Gastrocnemius medialis (tissue), 4 donors: ENCODE results near the gene LRCH3. TPM values are rescaled to one million over a fixed set of nuclear protein-coding genes. Genes with fewer than 3 reads are reported as not detected.

Experiments
- ATAC-seq, 2 donors: fragments of 150-250 bp; one replicate each; pipeline ENCODE4 v1.9.1; 2016
- DNase-seq, 2 donors: peaks; one replicate each; pipeline ENCODE4 v3.0.0-alpha.2; 2019
- H3K27ac ChIP-seq, 4 donors: fragments of 200-600 bp; sonication (generic); 1 replicate in 1 of 4; 2 replicates in 3 of 4; pipeline ENCODE4 v1.5.1; 2016 to 2018; ENCODE audit warnings: mild to moderate bottlenecking in 2 of 4, moderate library complexity in 1 of 4
- H3K27me3 ChIP-seq, 3 donors: fragments of 200-600 bp; sonication (generic) in 2 of 3; 1 replicate in 1 of 3; 2 replicates in 2 of 3; pipeline versions ENCODE4 v1.5.1 to v1.6.0; 2016 to 2019; ENCODE audit warnings: mild to moderate bottlenecking in 1 of 3, moderate library complexity in 1 of 3
- H3K36me3 ChIP-seq, 2 donors: fragments of 200-600 bp; sonication (generic) in 1 of 2; one replicate each; pipeline ENCODE4 v1.5.1; 2017 to 2018
- H3K4me1 ChIP-seq, 2 donors: fragments of 200-600 bp; sonication (generic) in 1 of 2; one replicate each; pipeline ENCODE4 v1.5.1; 2016 to 2017; ENCODE audit warnings: mild to moderate bottlenecking in 2 of 2
- H3K4me3 ChIP-seq, 4 donors: fragments of 200-600 bp; sonication (generic) in 3 of 4; 1 replicate in 1 of 4; 2 replicates in 3 of 4; pipeline ENCODE4 v1.5.1; 2016 to 2019; ENCODE audit warnings: mild to moderate bottlenecking in 2 of 4
- H3K9me3 ChIP-seq, 3 donors: fragments of 200-600 bp; sonication (generic) in 2 of 3; 1 replicate in 1 of 3; 2 replicates in 2 of 3; pipeline ENCODE4 v1.5.1; 2016 to 2019
- CTCF ChIP-seq, 5 experiments: fragments of 450-650 bp in 3 of 5; fragments of 200-600 bp in 2 of 5; sonication (generic) in 2 of 5; IDR thresholded peaks in 4 of 5; conservative IDR thresholded peaks in 1 of 5; 1 replicate in 4 of 5; 2 replicates in 1 of 5; pipeline ENCODE4 v1.5.1; 2016 to 2019; ENCODE audit warnings: antibody characterized with exemption in 5 of 5, mild to moderate bottlenecking in 3 of 5, moderate library complexity in 3 of 5
- POLR2A ChIP-seq, 2 donors: fragments of 450-650 bp; IDR thresholded peaks; one replicate each; pipeline ENCODE4 v1.6.1; 2017; ENCODE audit warnings: antibody characterized with exemption in 2 of 2, mild to moderate bottlenecking in 2 of 2, moderate library complexity in 2 of 2
- in situ Hi-C, 4 donors: fragments of 200-750 bp; cut with MboI; loops; one replicate each; pipeline versions ENCODE4 v1.15.0 to v1.8.0; 2017; ENCODE audit warnings: low sequenced_read_pairs in 4 of 4
- intact Hi-C: fragments of 100-400 bp; cut with DNase I; formaldehyde crosslinking; loops from one replicate; pipeline ENCODE4 v1.15.1; 2023; ENCODE audit warnings: low total_unique reads
- total RNA-seq, 4 donors: library from RNA; depleted of rRNA; stranded (reverse); fragments of >200 nt; gene quantifications; one replicate each; pipeline versions ENCODE4 v1.1.0 to v1.2.3, GENCODE V29; 2016

Gene LRCH3
- total RNA-seq, 4 donors from 2014 or later, result 18.0 to 126 (median 26.7) TPM

GRCh38 chr3:197830967-197831313 is 39.9 kb downstream of the LRCH3 start:
- Histone ChIP-seq H3K27ac (no peak overlapping the region), H3K4me3 (no peak overlapping the region), H3K36me3 (peaks cover 10 to 87% of the 10 kb centered on the region in 2 donors), H3K27me3 (no peaks in the 10 kb centered on the region), H3K9me3 (no peaks in the 10 kb centered on the region), H3K4me1 (no peaks in the 10 kb centered on the region)
- intact Hi-C loops, result no loop called here
- no peak for ATAC-seq
- in situ Hi-C loops, result loop anchor here in 1 of 4 donors (10.0 kb wide), 1 partner anchor 64 kb away; no protein-coding TSS in a partner anchor
- TF ChIP-seq CTCF (IDR thresholded peaks at IDR 0.05 in 4 of 5, conservative IDR thresholded peaks at IDR 0.05 in 1 of 5), result no peak
- no peak for TF ChIP-seq POLR2A (IDR thresholded peaks at IDR 0.05)
- DNase-seq, result no peak

GRCh38 chr3:197833930-197834715 is 43.1 kb downstream of the LRCH3 start:
- H3K4me3 ChIP-seq, result no peak overlapping the region
- H3K27ac ChIP-seq, result no peak overlapping the region
- intact Hi-C loops (no loop called here), in situ Hi-C loops (loop anchor here in 1 of 4 donors (10.0 kb wide), 1 partner anchor 61 kb away; no protein-coding TSS in a partner anchor)
- H3K27me3 ChIP-seq, result no peaks in the 10 kb centered on the region
- no peak for ATAC-seq
- peaks cover 5 to 80% of the 10 kb centered on the region in 2 donors for H3K36me3 ChIP-seq
- no peaks in the 10 kb centered on the region for H3K4me1 ChIP-seq
- TF ChIP-seq CTCF (IDR thresholded peaks at IDR 0.05 in 4 of 5, conservative IDR thresholded peaks at IDR 0.05 in 1 of 5), result no peak
- TF ChIP-seq POLR2A (IDR thresholded peaks at IDR 0.05), result no peak
- no peaks in the 10 kb centered on the region for H3K9me3 ChIP-seq
- DNase-seq, result no peak

- DNase-seq (no peak), ATAC-seq (no peak)
- H3K27me3 ChIP-seq, result no peaks in the 10 kb centered on the region
- no peak overlapping the region for H3K27ac ChIP-seq
- TF ChIP-seq POLR2A (IDR thresholded peaks at IDR 0.05) (no peak), CTCF (IDR thresholded peaks at IDR 0.05 in 4 of 5, conservative IDR thresholded peaks at IDR 0.05 in 1 of 5) (no peak)
- no peaks in the 10 kb centered on the region for H3K9me3 ChIP-seq
- H3K4me1 ChIP-seq, result no peaks in the 10 kb centered on the region
- in situ Hi-C loops, result loop anchor here in 1 of 4 donors (10.0 kb wide), 1 partner anchor 59 kb away; no protein-coding TSS in a partner anchor
- H3K36me3 ChIP-seq, result peaks cover 5 to 83% of the 10 kb centered on the region in 2 donors
- intact Hi-C loops, result no loop called here
- no peak overlapping the region for H3K4me3 ChIP-seq
These were observed 44.5 kb downstream of the LRCH3 start for GRCh38 chr3:197835509-197835908.

- in situ Hi-C loops, result loop anchor here in 1 of 4 donors (10.0 kb wide), 1 partner anchor 59 kb away; no protein-coding TSS in a partner anchor
- H3K4me3 ChIP-seq, result no peak overlapping the region
- no peaks in the 10 kb centered on the region for H3K27me3 ChIP-seq
- no peaks in the 10 kb centered on the region for H3K4me1 ChIP-seq
- TF ChIP-seq POLR2A (IDR thresholded peaks at IDR 0.05), result no peak
- TF ChIP-seq CTCF (IDR thresholded peaks at IDR 0.05 in 4 of 5, conservative IDR thresholded peaks at IDR 0.05 in 1 of 5), result no peak
- H3K9me3 ChIP-seq, result no peaks in the 10 kb centered on the region
- intact Hi-C loops, result no loop called here
- no peak overlapping the region for H3K27ac ChIP-seq
- DNase-seq (no peak), ATAC-seq (no peak)
- peaks cover 0 to 83% of the 10 kb centered on the region in 2 donors for H3K36me3 ChIP-seq
These were observed 45.2 kb downstream of the LRCH3 start for GRCh38 chr3:197836244-197836643.
